Measurements from ENCODE around the gene LRFN4. TPM values are rescaled to one million over a fixed set of nuclear protein-coding genes. Genes with fewer than 3 reads are reported as not detected.

Gene LRFN4
- total and polyA plus RNA-seq, 2 donors (not counting 3 experiments of a cell fraction or from before 2014, with no cell fraction given): 22.3 to 37.4 TPM

- no peaks in the 10 kb centered on the region for H3K27me3 ChIP-seq (ENCODE audit: control insufficient read depth in 2 of 2, insufficient read depth in 2 of 2, low read length in 2 of 2)
- H3K9me3 ChIP-seq (replicated peaks; ENCODE audit: control insufficient read depth, insufficient read depth, low read length): no peaks in the 10 kb centered on the region
- H3K9ac ChIP-seq (replicated peaks; ENCODE audit: extremely low read depth, insufficient read depth, low read length): no peak overlapping the region
- H3K9me1 ChIP-seq (replicated peaks; ENCODE audit: control insufficient read depth, extremely low read depth, insufficient read depth, low read length): no peaks in the 10 kb centered on the region
- intact Hi-C loops (cut with micrococcal nuclease): no loop called here
- no peak overlapping the region for H3K4me2 ChIP-seq (ENCODE audit: insufficient read depth, low read length)
- no peaks in the 10 kb centered on the region for H3K36me3 ChIP-seq (ENCODE audit: control insufficient read depth in 2 of 2, extremely low read depth in 1 of 2, insufficient read depth in 2 of 2, low read length in 2 of 2)
- FAIRE-seq (no peak), DNase-seq (ENCODE audit: low read depth, low spot score) (no peak)
- H2AFZ ChIP-seq (ENCODE audit: low read depth, low read length): no peak overlapping the region
- H3K4me1 ChIP-seq (ENCODE audit: control insufficient read depth, extremely low read depth, insufficient read depth, low read length): peaks cover 9% of the 10 kb centered on the region
- no peak overlapping the region for H3K4me3 ChIP-seq (replicated peaks in 1 of 3; ENCODE audit: insufficient read depth in 1 of 3, low read depth in 1 of 3, low read length in 3 of 3)
- POLR2A ChIA-PET: no interaction called here
- no peaks in the 10 kb centered on the region for H4K20me1 ChIP-seq (replicated peaks; ENCODE audit: control insufficient read depth, extremely low read depth, insufficient read depth, low read length)
- no TSS peak for BruUV-seq (replicated peaks)
- dilution Hi-C loops (cut with MboI; ENCODE audit: extremely low pct_ligation_motif_present, low sequenced_read_pairs): no loop called here
- no peak overlapping the region for H3K27ac ChIP-seq (ENCODE audit: insufficient read depth, low read depth, low read length)
- CTCF ChIA-PET: interaction anchor here (0.7 to 2.3 kb wide), 3 partner anchors 8 to 121 kb away, joined by 3 to 15 read pairs (median 3); no protein-coding TSS in a partner anchor
- peaks cover 13% of the 10 kb centered on the region for H3K79me2 ChIP-seq (ENCODE audit: control insufficient read depth, insufficient read depth, low read length)
- TF ChIP-seq, protein P1, sequence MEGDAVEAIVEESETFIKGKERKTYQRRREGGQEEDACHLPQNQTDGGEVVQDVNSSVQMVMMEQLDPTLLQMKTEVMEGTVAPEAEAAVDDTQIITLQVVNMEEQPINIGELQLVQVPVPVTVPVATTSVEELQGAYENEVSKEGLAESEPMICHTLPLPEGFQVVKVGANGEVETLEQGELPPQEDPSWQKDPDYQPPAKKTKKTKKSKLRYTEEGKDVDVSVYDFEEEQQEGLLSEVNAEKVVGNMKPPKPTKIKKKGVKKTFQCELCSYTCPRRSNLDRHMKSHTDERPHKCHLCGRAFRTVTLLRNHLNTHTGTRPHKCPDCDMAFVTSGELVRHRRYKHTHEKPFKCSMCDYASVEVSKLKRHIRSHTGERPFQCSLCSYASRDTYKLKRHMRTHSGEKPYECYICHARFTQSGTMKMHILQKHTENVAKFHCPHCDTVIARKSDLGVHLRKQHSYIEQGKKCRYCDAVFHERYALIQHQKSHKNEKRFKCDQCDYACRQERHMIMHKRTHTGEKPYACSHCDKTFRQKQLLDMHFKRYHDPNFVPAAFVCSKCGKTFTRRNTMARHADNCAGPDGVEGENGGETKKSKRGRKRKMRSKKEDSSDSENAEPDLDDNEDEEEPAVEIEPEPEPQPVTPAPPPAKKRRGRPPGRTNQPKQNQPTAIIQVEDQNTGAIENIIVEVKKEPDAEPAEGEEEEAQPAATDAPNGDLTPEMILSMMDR (IDR thresholded peaks at IDR 0.05; ENCODE audit: extremely low read depth in 1 of 2, insufficient read depth in 1 of 2, low read depth in 1 of 2, low read length in 2 of 2): no peak
- TF ChIP-seq FOS (IDR thresholded peaks at IDR 0.05; ENCODE audit: borderline replicate concordance, insufficient read depth, low read length) (no peak), MAX (IDR thresholded peaks at IDR 0.05; ENCODE audit: insufficient read depth, insufficient read length) (no peak), MYC (IDR thresholded peaks at IDR 0.05; ENCODE audit: low read depth, low read length) (no peak), POLR2AphosphoS5 (IDR thresholded peaks at IDR 0.05; ENCODE audit: insufficient read depth, low read depth, low read length) (no peak), GATA2 (IDR thresholded peaks at IDR 0.05; ENCODE audit: insufficient read depth, insufficient read length, low read depth, low read length) (no peak), POLR2A (IDR thresholded peaks at IDR 0.05; ENCODE audit: low read depth, low read length) (no peak)
These were observed 2.6 kb upstream of the LRFN4 start for GRCh38 chr11:66854231-66854661.
